ENCODE data around the gene CACNA1F. TPM values are rescaled to one million over a fixed set of nuclear protein-coding genes. Genes with fewer than 3 reads are reported as not detected.

The CACNA1F gene
- polyA plus RNA-seq, result under 1 TPM; 0.10 to 0.79 (median 0.10) TPM

DNA sequence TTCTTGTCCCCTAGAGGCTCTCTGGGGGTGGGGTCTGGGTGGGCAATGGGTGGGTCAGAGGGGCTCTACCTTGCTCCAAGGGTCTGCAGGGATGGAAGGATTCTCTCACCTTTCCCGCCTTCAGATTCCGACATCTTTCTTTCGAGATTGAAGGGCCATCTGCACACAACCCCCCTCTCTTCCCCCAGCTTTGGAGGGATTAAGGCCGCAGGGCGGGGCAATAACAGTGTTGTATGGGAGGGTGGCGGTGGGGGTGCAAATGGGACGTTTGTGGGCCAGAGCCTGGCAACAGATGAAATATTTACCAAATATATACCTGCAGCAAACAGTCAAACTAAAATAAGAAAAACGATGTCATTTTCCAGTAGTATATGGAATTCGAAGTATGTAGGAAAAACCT is at the start of gene CACNA1F:
TSS of gene CACNA1F (minus strand) at position 165 of the 400 bp plus-strand sequence. CDS start at position 134, 31 bp downstream.
- WGBS, 3 donors, result 75 to 88% (median 82%) methylated on average over 9 of the region's 9 CpGs
- no peak within 1 kb of the TSS for H3K27ac ChIP-seq (ENCODE audit: low read depth, low read length)

DNA sequence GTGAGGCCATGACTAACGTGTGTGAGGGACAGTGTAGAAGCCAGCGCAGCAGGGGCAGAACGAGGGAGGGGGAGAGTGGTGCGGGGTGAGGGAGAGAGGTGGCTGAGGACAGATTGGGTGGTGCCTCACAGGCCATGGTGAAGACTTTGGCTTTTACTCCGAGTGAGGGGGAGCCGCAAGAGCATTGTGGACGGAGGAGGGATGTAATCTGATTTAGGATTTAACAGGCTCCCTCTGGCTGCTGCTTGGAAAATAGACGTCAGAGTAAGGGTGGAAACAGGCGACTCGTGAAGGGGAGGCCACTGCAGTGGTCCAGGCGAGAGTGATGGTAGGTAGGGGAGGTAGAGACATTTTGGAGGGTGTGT is 49.5 kb upstream of the CACNA1F start:
- H3K27ac ChIP-seq (ENCODE audit: low read depth, low read length), result no peak overlapping the region
- 33 to 49% (median 47%) methylated on average over 7 to 11 of the region's 11 CpGs for WGBS, 3 donors

DNA sequence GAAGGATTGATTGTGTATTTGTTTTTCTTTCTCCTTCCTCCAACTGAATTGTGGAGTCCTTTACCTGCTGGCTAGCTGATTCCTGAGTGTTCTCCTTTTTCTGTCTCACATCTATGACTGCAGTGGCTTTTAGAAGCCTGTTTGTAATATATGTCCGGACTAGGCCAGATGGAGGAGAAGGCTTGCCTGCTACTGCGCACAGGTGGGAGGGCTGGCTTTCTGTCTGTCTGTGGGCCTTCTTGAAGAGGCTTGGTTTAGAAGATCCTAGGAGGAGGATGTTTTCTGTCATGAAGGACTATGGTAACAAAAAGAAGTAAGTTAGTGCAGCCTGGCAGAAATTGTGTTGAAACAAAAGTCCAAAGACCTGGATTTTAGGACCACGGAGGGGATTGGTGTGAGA is 44.9 kb upstream of the CACNA1F start:
- 89 to 94% (median 91%) methylated on average over 3 of the region's 3 CpGs for WGBS, 3 donors
- H3K27ac ChIP-seq (ENCODE audit: low read depth, low read length), result no peak overlapping the region

DNA sequence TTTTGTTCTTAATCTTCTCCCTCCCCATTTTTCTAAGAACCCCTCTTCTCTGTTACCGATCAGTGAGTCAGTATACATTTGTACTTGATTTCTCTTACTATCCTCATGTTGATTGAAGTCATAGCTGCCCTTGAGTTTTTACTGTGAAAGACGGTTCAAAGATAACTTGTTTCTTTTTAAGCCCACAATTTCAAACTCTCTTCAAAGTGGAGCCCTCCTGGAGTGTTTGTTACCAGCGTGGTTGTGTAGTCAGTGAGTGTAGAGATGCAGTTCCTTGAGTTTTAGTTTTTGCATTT is 44.3 kb upstream of the CACNA1F start:
- H3K27ac ChIP-seq (ENCODE audit: low read depth, low read length), result no peak overlapping the region
- WGBS, 3 donors, result 41 to 83% (median 74%) methylated on average over 3 of the region's 3 CpGs

DNA sequence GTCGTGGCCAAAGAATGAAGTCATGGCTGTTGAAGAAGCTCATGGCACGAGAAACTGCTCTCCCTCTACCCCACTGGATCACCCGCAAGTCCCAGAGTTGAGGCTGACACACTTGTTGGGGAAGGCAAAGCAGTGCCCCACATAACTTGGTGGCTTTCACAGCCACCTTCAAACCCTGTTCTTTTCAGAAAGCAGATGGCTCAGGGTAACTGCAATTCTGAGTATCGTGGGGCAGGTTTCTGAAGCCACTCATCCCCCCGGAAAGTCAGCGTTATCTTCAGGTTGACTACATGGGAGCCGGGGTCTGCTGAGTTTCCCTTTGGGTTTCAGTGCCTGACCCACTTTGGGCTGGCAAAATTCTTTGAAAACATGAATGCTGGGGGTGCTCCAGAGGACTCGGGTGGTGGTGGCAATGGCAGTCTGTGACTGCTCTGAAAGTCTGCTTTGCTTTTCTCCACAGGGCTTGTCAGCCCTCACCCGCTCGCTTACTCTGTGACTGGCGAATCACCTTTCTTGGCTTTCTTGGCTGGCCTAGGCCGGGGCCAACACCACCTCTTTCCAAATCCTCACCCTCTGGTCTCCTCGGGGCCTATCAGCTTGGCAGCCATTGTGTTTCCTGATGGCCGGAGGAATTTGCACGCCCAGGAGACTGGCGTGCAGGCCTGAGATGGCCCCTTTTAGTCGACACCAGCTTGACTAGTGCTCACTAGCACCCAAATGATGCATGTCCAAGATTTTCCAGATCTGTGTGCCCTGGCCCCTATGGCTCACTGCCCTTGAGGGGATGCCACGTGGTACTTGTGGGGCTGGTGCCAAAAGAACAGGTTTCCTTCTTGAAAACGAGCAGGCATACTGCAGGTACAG is 43.8 kb upstream of the CACNA1F start:
- no peak overlapping the region for H3K27ac ChIP-seq (ENCODE audit: low read depth, low read length)
- WGBS, 3 donors, result 68 to 77% (median 73%) methylated on average over 19 of the region's 19 CpGs

DNA sequence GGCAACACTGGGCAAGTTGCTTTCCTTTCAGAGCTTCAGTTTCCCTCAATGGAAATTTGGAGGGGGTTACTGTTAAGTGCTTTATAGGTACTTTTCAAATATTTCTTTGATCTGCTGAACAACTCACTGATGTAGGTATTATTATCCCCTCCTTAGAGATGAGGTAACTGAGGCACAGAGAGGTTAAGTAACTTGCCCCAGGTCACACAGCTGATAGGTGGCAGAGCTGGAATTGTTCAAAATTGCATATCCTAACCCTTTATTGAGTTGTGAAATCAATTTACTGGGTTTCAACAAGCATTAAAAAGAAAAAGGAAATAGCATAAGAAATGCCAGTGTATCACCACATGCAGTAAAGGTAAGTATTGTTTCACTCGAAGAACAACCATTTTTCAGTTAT is 43.1 kb upstream of the CACNA1F start:
- WGBS, 3 donors, result 37 to 74% (median 61%) methylated on average over 1 of the region's 1 CpG
- no peak overlapping the region for H3K27ac ChIP-seq (ENCODE audit: low read depth, low read length)

DNA sequence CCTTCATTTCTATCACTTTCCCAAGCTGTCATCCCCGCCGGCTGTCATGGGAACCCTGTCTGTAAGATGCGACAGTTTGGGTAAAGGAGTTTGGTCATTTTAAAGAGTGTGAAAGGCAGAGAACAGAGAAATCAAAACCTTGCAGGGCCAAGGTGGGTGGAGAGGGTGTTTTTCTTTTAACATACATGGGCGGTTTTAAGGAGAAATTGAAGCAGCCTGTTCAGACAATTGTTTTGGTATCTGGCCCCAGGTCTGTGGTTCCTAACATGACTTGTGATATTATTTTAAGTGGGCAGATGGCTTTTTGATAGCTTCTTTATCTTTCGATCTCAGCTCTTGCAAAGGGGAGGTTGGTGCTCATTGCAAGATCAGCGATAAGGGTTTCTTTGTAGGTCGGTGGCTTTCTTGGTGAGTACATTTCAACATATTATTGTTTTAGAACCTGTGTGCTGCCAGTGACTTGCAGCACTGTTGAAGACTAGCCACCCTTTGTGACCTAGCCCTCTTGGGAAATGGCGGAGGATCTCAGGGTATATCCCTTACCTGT is 40.1 kb upstream of the CACNA1F start:
- no peak overlapping the region for H3K27ac ChIP-seq (ENCODE audit: low read depth, low read length)
- 73 to 83% (median 77%) methylated on average over 6 to 8 of the region's 8 CpGs for WGBS, 3 donors

DNA sequence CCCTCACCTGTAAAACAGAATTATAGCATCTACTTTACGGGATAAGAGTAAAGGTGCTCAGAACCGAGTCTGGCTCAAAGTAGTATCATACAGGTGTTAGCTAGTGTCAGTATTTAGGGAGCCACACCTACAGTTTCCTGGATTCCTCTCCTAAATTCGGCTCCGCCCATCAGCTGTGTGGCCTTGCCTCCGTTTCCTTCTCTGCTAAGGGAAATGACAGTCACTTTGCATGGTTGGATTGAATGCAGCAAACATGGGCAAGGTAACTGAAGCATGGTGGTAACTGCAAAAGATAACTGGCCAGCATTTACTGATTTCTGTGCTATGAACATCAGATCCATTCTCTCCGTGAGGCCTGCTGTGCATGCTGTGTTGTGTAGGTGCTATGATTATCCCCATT is 39.3 kb upstream of the CACNA1F start:
- WGBS, 3 donors, result 30 to 55% (median 54%) methylated on average over 6 of the region's 6 CpGs

DNA sequence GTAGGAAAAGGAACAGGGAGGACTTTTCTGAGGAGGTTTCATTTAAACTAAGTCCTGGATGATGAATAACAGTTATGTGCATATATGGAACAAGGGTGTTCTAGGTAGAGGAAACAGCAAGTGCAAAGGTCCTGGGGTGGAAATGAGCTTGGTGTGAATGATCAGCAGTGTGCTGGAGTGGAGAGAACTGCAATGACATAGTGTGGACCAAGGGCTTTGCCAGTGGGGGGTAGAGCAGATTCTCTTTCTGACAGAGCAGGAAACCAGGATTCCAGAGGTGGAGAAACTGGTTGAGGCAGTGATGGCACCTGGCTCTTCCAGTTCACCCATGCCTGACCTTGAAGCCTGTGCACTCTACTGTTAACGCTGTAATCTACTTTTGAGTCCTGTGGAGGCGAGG is 38.2 kb upstream of the CACNA1F start:
- whole genome bisulfite sequencing, 3 donors, result 25 to 98% (median 81%) methylated on average over 2 of the region's 2 CpGs
- H3K27ac ChIP-seq (ENCODE audit: low read depth, low read length), result no peak overlapping the region

More for the DNA sequence above, 39.3 kb upstream of the CACNA1F start:
- no peak overlapping the region for H3K27ac ChIP-seq (ENCODE audit: low read depth, low read length)

DNA sequence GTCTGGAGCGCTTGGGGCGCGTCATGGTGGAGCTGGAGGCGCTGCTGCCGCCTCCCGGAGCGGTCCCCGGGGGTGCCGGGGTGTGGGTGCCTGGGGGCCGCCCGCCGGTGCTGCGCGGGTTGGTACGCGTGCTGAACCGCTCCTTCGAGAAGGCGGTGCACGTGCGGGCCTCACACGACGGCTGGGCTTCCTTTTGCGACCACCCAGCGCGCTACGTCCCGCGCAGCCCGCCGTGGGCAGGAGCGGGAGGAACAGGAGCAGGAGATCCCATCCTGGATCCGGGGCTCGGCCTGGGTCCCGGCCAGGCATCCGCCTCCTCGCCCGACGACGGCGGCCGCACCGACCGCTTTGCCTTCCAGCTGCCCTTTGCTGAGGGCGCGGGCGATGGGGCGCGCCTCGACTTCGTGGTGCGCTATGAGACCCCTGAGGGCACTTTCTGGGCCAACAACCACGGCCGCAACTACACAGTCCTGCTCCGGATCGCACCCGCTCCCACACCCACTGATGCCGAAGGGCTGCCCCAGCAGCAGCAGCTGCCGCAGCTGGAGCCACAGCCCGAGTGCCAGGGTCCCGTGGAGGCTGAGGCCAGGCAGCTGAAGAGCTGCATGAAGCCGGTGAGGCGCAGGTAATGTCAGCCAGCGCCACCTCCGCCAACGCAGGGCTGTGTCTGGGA is 37.2 kb upstream of the CACNA1F start:
- 49 to 59% (median 51%) methylated on average over 37 to 59 of the region's 66 CpGs for WGBS, 3 donors
- peak overlapping the region; percentile 97 for H3K27ac ChIP-seq (ENCODE audit: low read depth, low read length)

DNA sequence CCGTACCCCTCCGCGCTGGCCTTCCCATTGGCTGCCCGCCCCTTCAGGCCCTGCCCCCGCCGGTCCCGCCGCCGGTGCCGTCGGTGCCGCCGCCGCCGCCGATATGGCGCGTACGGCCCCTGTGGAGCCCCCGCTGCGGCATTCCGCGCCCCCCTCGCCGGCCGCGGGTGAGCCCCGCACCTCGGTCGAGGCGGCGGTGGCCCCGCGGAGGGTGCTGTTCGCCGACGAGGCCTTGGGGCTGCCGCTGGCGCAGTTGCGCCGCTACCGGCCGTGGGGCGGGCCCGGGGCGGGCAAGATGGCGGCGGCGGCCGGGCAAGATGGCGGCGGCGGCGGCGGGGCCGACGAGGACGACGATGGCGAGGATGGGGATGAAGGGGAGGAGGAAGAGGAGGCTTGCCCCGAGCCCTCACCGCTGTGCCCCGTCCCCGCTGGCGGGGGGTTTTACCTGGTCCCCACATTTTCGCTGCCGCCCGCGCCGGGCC is 36.7 kb upstream of the CACNA1F start, which contains the start of gene PPP1R3F:
TSS of gene PPP1R3F (plus strand) at position 27 of the 482 bp plus-strand sequence. CDS start at position 104, 77 bp downstream.
- peak within 1 kb of the TSS; percentile 97 for H3K27ac ChIP-seq (ENCODE audit: low read depth, low read length)
- 0 to 48% (median 1%) methylated on average over 20 to 53 of the region's 70 CpGs for WGBS, 3 donors

DNA sequence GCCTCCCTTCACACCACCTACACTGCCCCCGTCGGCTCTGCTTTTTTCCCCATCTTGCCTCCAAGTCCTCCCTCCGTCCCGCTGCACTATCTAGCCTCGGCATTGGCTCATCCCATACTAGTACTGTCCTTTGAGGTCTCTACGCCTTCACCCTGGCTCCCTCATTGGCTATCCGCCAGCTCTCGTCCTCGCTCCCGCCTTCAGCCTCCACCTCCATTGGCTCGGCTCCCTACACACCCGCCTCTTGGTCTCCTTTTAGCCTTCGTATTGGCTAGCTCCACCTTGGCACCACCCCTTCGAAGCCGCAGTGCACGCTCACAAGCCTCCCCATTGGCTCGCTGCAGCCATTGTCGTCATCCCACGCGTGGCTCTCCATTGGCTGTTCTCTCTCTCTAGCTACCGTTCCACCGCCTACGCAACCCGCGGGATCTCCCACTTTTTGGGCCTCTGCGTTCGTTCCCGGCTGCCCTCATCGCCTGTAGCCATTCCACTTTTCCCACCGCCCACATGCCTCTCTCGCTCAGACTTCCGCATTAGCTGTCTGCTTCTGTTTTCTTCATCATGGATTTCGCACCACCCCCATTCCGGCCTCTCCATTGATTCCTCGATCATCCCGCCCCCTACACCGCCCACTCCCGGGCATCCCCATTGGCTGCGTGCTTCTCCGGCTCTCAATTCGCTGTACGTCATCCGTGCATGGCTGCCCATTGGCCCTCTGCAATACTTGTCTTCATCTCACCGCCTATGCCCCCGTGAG is 36.0 kb upstream of the CACNA1F start:
- H3K27ac ChIP-seq (ENCODE audit: low read depth, low read length), result peak overlapping the region; percentile 97
- WGBS, 3 donors, result 0 to 44% (median 0%) methylated on average over 38 to 45 of the region's 45 CpGs

DNA sequence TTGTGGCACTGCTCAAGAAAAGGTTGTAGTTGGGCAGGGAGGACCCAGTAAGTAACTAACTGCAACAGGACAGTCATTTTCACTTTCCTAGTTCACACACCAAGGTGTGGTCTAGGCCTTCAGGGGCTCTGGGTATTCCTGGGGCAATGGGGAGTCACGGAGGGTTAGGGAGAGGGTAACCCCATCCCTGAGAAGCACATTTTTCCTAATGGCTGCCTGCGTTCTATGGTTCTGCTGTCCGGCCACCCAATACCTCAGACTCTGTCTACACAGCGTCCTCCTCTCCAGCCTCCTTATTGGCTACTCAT is 35.5 kb upstream of the CACNA1F start:
- WGBS, 3 donors, result 0 to 57% methylated on average over 4 of the region's 4 CpGs; no CpG with 5 or more reads in 1 of the 3 donors
- no peak overlapping the region for H3K27ac ChIP-seq (ENCODE audit: low read depth, low read length)

DNA sequence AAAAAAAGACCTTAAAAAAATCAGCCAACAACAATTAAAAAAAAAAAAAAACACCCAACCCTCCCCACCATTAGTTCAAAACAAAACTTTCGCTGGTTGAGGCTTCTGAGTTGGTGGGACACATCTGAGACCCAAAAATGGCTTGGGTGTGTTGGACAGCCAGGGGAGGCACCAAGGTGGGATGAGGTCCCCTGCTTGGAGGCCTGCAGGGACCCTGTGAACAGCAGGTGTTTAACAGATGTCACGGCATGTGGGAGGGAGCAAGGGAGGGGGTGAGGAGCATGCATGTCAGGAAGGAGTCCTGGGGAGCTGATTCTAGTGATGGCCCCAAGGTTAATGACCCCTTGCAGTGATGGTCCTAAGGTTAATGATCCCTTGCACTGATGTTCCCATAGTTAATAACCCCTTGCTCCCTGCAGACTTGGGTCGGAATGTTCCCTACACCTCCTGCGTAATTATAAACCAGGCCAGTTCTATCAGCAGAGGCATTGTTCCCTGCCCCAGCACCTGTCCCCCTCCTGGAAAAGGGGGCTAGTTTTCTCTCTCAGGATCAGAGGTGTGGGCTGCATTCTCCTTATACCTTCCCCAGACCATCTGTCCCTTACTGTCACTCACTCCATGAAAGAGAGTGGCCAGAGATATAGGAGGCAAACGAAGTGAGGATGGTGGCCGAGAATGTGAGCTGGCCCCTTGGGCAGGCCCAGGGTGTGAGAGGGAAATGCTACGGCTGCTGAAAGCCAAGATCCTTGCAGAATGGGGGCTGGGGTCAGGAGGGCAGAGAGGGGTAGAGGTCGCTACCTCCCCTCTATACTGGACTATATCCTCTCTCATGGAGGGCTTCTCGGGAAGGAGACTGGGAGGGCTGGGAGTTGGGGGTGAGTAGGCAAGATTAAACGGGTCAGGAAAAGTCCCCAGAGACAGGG is 33.6 kb upstream of the CACNA1F start:
- WGBS, 3 donors, result 75 to 87% (median 80%) methylated on average over 10 of the region's 10 CpGs
- no peak overlapping the region for H3K27ac ChIP-seq (ENCODE audit: low read depth, low read length)

DNA sequence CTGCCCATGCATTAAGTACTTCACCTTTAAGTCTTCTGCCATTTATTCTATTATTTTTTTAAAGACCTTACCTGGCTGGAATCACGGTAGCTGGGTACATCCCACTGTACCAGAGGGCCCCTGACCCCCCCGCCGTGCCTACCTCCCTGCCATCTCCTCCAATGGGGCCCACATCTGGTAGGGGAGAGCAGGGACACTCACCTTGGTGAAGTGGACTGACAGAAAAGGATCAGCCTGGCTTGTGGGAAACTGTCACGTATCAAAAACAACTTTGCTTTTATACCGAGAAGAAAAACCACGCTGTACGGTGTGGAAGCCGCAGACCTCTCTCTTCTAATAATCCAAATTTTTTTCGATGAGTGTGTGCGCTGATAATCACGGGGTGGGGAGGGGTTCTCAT is 31.3 kb upstream of the CACNA1F start, which contains the start of gene FOXP3:
TSS of gene FOXP3 (minus strand) at position 251 of the 400 bp plus-strand sequence. CDS start 6,205 bp downstream, outside the sequence.
- H3K27ac ChIP-seq (ENCODE audit: low read depth, low read length), result no peak within 1 kb of the TSS
- 82 to 92% (median 85%) methylated on average over 11 of the region's 11 CpGs for WGBS, 3 donors

DNA sequence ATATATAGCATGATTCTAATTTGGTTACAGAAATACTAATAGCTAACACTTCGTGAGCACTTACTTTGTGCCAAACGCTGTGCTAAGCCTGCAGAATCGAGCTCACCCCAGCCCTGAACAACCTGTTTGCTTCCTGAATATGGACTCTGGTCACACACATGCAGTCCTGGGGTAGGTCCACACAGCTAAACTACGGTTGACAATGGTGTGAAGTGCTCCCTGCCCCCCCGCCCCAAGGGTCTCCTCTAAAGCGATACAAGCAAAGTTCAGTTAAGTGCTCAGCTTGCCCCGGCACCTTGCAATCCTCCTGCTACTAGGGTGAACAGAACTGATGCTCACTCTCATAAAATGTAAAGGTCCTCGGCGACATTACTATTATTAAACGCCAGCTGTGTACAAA is 30.5 kb upstream of the CACNA1F start:
- 76 to 89% (median 85%) methylated on average over 10 of the region's 10 CpGs for WGBS, 3 donors
- no peak overlapping the region for H3K27ac ChIP-seq (ENCODE audit: low read depth, low read length)

DNA sequence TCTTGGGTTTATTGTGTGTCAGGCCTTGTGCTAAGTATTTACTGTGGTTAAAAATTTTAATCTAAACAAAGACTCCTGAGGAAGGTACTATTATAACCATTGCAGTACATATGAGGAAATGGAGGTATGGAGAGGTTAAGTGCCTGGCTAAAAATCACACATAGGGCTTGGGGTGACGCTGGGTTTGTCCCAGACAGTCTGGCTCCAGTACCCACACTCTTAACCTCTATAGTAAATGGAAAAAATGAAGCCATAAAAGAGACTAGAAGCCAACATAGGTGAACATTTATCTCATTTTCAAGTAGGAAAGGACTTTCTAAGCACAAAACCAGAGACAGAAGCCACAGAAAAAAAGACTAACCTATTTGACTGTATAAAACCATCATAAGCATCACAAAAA is 29.5 kb upstream of the CACNA1F start:
- 43 to 89% (median 66%) methylated on average over 1 of the region's 1 CpG for WGBS, 3 donors
- no peak overlapping the region for H3K27ac ChIP-seq (ENCODE audit: low read depth, low read length)
